Measurements from ENCODE around the gene TTLL3. TPM values are rescaled to one million over a fixed set of nuclear protein-coding genes. Genes with fewer than 3 reads are reported as not detected.
"Not testable (repeated sequence)": the region's sequence is repeated elsewhere in the genome, so short reads cannot be mapped to it uniquely, and the experiment has no call there.

The TTLL3 gene
- total RNA-seq, 1 donor from 2014 or later = 53.6 TPM

DNA sequence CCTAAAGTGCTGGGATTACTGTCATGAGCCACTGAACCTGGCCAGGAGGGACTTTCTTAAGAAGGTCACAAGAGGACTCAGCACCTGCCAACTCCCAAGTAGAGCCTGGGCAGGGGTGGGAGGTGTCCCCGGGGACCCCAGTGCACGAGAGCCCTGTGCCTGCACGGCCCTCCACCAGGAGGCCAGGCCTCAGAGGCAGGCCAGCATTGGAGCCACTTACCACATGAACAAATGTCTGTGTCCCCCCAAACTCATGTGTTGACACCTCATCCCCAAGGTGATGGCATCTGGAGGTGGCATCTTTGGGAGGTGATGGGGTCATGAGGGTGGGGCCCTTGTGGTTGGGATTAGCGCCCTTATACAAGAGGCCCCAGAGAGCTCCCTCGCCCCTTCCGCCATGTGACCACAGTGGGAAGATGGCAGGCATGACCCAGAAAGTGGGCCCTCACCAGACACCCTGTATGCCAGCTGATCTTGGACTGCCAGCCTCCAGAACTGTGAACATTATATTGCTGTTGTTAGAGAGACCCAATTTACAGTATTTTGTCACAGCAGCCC lies 36.9 kb downstream of the TTLL3 start:
- Mint-ChIP-seq H3K4me1 (ENCODE audit: unreplicated experiment) (peaks cover 17% of the 10 kb centered on the region), H3K27ac (ENCODE audit: unreplicated experiment) (no peak overlapping the region), H3K27me3 (ENCODE audit: unreplicated experiment) (peaks cover 12% of the 10 kb centered on the region), H3K9me3 (ENCODE audit: unreplicated experiment) (no peaks in the 10 kb centered on the region), H3K4me3 (ENCODE audit: unreplicated experiment) (no peak overlapping the region), H3K36me3 (ENCODE audit: unreplicated experiment) (peaks cover under 1% of the 10 kb centered on the region)
- TF ChIP-seq, protein P1, sequence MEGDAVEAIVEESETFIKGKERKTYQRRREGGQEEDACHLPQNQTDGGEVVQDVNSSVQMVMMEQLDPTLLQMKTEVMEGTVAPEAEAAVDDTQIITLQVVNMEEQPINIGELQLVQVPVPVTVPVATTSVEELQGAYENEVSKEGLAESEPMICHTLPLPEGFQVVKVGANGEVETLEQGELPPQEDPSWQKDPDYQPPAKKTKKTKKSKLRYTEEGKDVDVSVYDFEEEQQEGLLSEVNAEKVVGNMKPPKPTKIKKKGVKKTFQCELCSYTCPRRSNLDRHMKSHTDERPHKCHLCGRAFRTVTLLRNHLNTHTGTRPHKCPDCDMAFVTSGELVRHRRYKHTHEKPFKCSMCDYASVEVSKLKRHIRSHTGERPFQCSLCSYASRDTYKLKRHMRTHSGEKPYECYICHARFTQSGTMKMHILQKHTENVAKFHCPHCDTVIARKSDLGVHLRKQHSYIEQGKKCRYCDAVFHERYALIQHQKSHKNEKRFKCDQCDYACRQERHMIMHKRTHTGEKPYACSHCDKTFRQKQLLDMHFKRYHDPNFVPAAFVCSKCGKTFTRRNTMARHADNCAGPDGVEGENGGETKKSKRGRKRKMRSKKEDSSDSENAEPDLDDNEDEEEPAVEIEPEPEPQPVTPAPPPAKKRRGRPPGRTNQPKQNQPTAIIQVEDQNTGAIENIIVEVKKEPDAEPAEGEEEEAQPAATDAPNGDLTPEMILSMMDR (IDR thresholded peaks at IDR 0.05) = no peak
- DNase-seq (ENCODE audit: extremely low spot score, unreplicated experiment) = no peak

DNA sequence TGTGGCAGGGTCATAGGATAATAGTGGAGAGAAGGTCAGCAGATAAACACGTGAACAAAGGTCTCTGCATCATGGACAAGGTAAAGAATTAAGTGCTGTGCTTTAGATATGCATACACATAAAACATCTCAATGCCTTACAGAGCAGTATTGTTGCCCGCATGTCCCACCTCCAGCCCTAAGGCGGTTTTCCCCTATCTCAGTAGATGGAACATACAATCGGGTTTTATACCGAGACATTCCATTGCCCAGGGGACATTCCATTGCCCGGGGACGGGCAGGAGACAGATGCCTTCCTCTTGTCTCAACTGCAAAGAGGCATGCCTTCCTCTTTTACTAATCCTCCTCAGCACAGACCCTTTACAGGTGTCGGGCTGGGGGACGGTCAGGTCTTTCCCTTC lies 37.8 kb downstream of the TTLL3 start:
- Mint-ChIP-seq H3K27me3 (ENCODE audit: unreplicated experiment) (peaks cover 14% of the 10 kb centered on the region), H3K4me1 (ENCODE audit: unreplicated experiment) (peaks cover 10% of the 10 kb centered on the region)
- DNase-seq (ENCODE audit: extremely low spot score, unreplicated experiment); H3K4me3 Mint-ChIP-seq (ENCODE audit: unreplicated experiment); H3K27ac Mint-ChIP-seq (ENCODE audit: unreplicated experiment); H3K9me3 Mint-ChIP-seq (ENCODE audit: unreplicated experiment); H3K36me3 Mint-ChIP-seq (ENCODE audit: unreplicated experiment): not testable (repeated sequence)

DNA sequence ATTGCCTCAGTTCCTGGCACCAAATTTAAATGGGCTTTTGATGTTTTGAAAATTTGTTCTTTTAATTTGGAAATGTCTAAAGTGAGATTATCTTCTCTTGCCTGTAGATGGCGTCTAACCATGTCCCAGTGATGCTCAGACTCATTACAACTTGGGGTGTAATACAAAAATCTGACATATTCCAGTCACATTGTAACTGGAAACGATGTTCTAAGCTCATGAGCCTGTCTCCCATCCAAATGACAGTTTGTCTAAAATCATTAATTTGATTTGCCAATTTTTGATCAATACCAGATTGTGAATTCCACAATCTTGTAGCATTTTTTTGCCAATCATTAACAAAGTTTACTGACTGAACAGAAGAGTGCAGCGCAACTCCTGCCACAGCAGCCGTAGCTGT lies 38.8 kb downstream of the TTLL3 start:
- not testable (repeated sequence) for H3K9me3 Mint-ChIP-seq (ENCODE audit: unreplicated experiment); H3K27ac Mint-ChIP-seq (ENCODE audit: unreplicated experiment); H3K36me3 Mint-ChIP-seq (ENCODE audit: unreplicated experiment); DNase-seq (ENCODE audit: extremely low spot score, unreplicated experiment); H3K4me1 Mint-ChIP-seq (ENCODE audit: unreplicated experiment); H3K4me3 Mint-ChIP-seq (ENCODE audit: unreplicated experiment)
- H3K27me3 Mint-ChIP-seq (ENCODE audit: unreplicated experiment) = peaks cover 18% of the 10 kb centered on the region
- TF ChIP-seq, protein P1 (IDR thresholded peaks at IDR 0.05) = peak; percentile 73

GRCh38 chr3:9851383-9851782 lies 41.3 kb downstream of the TTLL3 start:
- not testable (repeated sequence) for H3K36me3 Mint-ChIP-seq (ENCODE audit: unreplicated experiment); H3K9me3 Mint-ChIP-seq (ENCODE audit: unreplicated experiment)

GRCh38 chr3:9851926-9852325 lies 41.9 kb downstream of the TTLL3 start:
- DNase-seq (ENCODE audit: extremely low spot score, unreplicated experiment); H3K36me3 Mint-ChIP-seq (ENCODE audit: unreplicated experiment); H3K4me3 Mint-ChIP-seq (ENCODE audit: unreplicated experiment); H3K4me1 Mint-ChIP-seq (ENCODE audit: unreplicated experiment); H3K9me3 Mint-ChIP-seq (ENCODE audit: unreplicated experiment); H3K27ac Mint-ChIP-seq (ENCODE audit: unreplicated experiment): not testable (repeated sequence)
- H3K27me3 Mint-ChIP-seq (ENCODE audit: unreplicated experiment) = peaks cover 18% of the 10 kb centered on the region

More at GRCh38 chr3:9851383-9851782, 41.3 kb downstream of the TTLL3 start:
- H3K4me3 Mint-ChIP-seq (ENCODE audit: unreplicated experiment); DNase-seq (ENCODE audit: extremely low spot score, unreplicated experiment); H3K27ac Mint-ChIP-seq (ENCODE audit: unreplicated experiment); H3K4me1 Mint-ChIP-seq (ENCODE audit: unreplicated experiment): not testable (repeated sequence)
- peaks cover 18% of the 10 kb centered on the region for H3K27me3 Mint-ChIP-seq (ENCODE audit: unreplicated experiment)

GRCh38 chr3:9852528-9852927 lies 42.5 kb downstream of the TTLL3 start:
- no peak overlapping the region for H3K4me3 Mint-ChIP-seq (ENCODE audit: unreplicated experiment)
- H3K4me1 Mint-ChIP-seq (ENCODE audit: unreplicated experiment) = no peaks in the 10 kb centered on the region
- TF ChIP-seq, protein P1 (IDR thresholded peaks at IDR 0.05) = no peak
- no peaks in the 10 kb centered on the region for H3K36me3 Mint-ChIP-seq (ENCODE audit: unreplicated experiment)
- H3K27ac Mint-ChIP-seq (ENCODE audit: unreplicated experiment) = no peak overlapping the region
- H3K27me3 Mint-ChIP-seq (ENCODE audit: unreplicated experiment) = peaks cover 18% of the 10 kb centered on the region
- no peaks in the 10 kb centered on the region for H3K9me3 Mint-ChIP-seq (ENCODE audit: unreplicated experiment)
- no peak for DNase-seq (ENCODE audit: extremely low spot score, unreplicated experiment)

DNA sequence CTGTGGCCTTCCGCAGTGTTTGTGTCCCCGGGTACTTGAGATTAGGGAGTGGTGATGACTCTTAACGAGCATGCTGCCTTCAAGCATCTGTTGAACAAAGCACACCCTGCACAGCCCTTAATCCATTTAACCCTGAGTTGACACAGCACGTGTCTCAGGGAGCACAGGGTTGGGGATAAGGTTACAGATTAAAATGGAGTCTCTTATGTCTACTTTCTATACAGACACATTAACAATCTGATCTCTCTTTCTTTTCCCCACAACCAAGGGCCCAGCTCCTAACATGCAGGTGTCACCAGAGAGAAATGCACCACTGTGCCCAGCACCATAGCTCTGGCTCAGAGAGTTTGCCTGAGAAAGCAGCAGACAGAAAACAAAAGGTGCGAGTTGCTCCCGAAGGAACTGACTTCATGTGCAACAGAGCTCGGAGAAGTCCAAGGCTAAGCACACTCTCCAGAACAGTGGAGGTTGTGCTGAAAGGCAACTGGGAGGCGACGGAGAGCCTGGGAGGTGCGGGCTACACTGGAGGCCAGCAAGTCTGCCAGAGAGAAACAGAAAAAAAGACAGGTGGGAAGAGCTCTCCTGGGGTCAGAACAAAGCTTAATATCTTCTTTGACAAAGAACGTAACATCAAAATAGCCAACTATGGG lies 44.4 kb downstream of the TTLL3 start:
- DNase-seq (ENCODE audit: extremely low spot score, unreplicated experiment); H3K27ac Mint-ChIP-seq (ENCODE audit: unreplicated experiment); H3K4me1 Mint-ChIP-seq (ENCODE audit: unreplicated experiment); H3K4me3 Mint-ChIP-seq (ENCODE audit: unreplicated experiment); H3K9me3 Mint-ChIP-seq (ENCODE audit: unreplicated experiment); H3K36me3 Mint-ChIP-seq (ENCODE audit: unreplicated experiment): not testable (repeated sequence)
- H3K27me3 Mint-ChIP-seq (ENCODE audit: unreplicated experiment) = peaks cover 18% of the 10 kb centered on the region
